Activated CD4-positive, alpha-beta T cell treated with anti-CD3 and anti-CD28 coated beads, Interleukin-2, amount 50 U/mL, for 48 hours (primary cell): Measurements from ENCODE around the gene KASH5.

Experiments
- DNase-seq, 2 experiments: peaks; one replicate each; pipeline ENCODE4 v3.0.0-alpha.2; 2020

The KASH5 gene

GRCh38 chr19:49387936-49388372, at the start of gene KASH5:
KASH5 (plus strand) TSS chr19:49388249; CDS start chr19:49390884, 2,635 bp downstream.
- peak; percentile 80 to 81 for DNase-seq

- DNase-seq: peak in 1 of 2 experiments; percentile 44
These were observed 49.3 kb upstream of the KASH5 start for GRCh38 chr19:49338691-49339300.

- DNase-seq: no peak
These were observed 48.6 kb upstream of the KASH5 start for GRCh38 chr19:49339301-49340068.

GRCh38 chr19:49340069-49340864, 47.8 kb upstream of the KASH5 start:
- no peak for DNase-seq

- no peak for DNase-seq
These were observed 47.0 kb upstream of the KASH5 start for GRCh38 chr19:49340865-49341718.

- no peak for DNase-seq
These were observed 45.7 kb upstream of the KASH5 start for GRCh38 chr19:49342291-49342721.

- DNase-seq: no peak
These were observed 44.9 kb upstream of the KASH5 start for GRCh38 chr19:49343123-49343522.

- no peak for DNase-seq
These were observed 43.3 kb upstream of the KASH5 start for GRCh38 chr19:49344505-49345423.

- DNase-seq: no peak
These were observed 40.9 kb upstream of the KASH5 start for GRCh38 chr19:49347191-49347590.

GRCh38 chr19:49347835-49348234, 40.2 kb upstream of the KASH5 start:
- no peak for DNase-seq

GRCh38 chr19:49348305-49349189, 39.5 kb upstream of the KASH5 start:
- DNase-seq: no peak

- DNase-seq: no peak
These were observed 38.5 kb upstream of the KASH5 start for GRCh38 chr19:49349567-49349966.

- no peak for DNase-seq
These were observed 32.1 kb upstream of the KASH5 start for GRCh38 chr19:49355909-49356353.

GRCh38 chr19:49356382-49356781, 31.7 kb upstream of the KASH5 start:
- DNase-seq: no peak

GRCh38 chr19:49357186-49357585, 30.9 kb upstream of the KASH5 start:
- no peak for DNase-seq

- DNase-seq: no peak
These were observed 27.9 kb upstream of the KASH5 start for GRCh38 chr19:49359851-49360820.

GRCh38 chr19:49361438-49362047, 26.5 kb upstream of the KASH5 start:
- DNase-seq: peak in 1 of 2 experiments; percentile 27
